K562 (cell line): ENCODE results near the gene MZB1. TPM values are rescaled to one million over a fixed set of nuclear protein-coding genes. Genes with fewer than 3 reads are reported as not detected.
A peak's percentile ranks its signal among the peaks of the same experiment; 100 is the strongest.

Experiments used
- ARID1B ChIP-seq: fragments of 450-650 bp; IDR thresholded peaks from 2 replicates; pipeline ENCODE4 v1.6.1; 2016; ENCODE audit warnings: antibody characterized with exemption, mild to moderate bottlenecking, inconsistent platforms
- DPF2 ChIP-seq: fragments of 450-650 bp; IDR thresholded peaks from 2 replicates; pipeline ENCODE4 v1.6.1; 2016
- FOXA1 ChIP-seq: fragments of 450-650 bp; IDR thresholded peaks from 2 replicates; pipeline ENCODE4 v1.6.1; 2016; ENCODE audit warnings: mild to moderate bottlenecking, borderline replicate concordance
- HLTF ChIP-seq: fragments of 450-650 bp; IDR thresholded peaks from 2 replicates; pipeline ENCODE4 v1.6.1; 2016
- HMGN3 ChIP-seq: IDR thresholded peaks from 2 replicates; pipeline ENCODE4 v1.6.1; 2011; ENCODE audit warnings: borderline replicate concordance, low read depth, mild to moderate bottlenecking, mixed read lengths, low read length; ENCODE audit not compliant: insufficient read length; ENCODE audit errors: extremely low read depth
- ILF3 ChIP-seq: fragments of 450-650 bp; IDR thresholded peaks from 2 replicates; pipeline ENCODE4 v1.6.1; 2018; ENCODE audit warnings: antibody characterized with exemption, mild to moderate bottlenecking, moderate library complexity, borderline replicate concordance
- MCM2 ChIP-seq: fragments of 450-650 bp; IDR thresholded peaks from 2 replicates; pipeline ENCODE4 v1.6.1; 2017; ENCODE audit warnings: low read depth, mild to moderate bottlenecking
- POLR2H ChIP-seq: IDR thresholded peaks from 2 replicates; pipeline ENCODE4 v1.6.1; 2016; ENCODE audit warnings: missing genetic modification characterization, low read depth, mild to moderate bottlenecking, control low read depth, missing compliant biosample characterization, moderate library complexity
- RFX5 ChIP-seq: IDR thresholded peaks from 2 replicates; pipeline ENCODE4 v1.6.1; 2011; ENCODE audit warnings: low read depth, mild to moderate bottlenecking, improper control_type of control experiment, low read length
- TAF1 ChIP-seq: IDR thresholded peaks from 2 replicates; pipeline ENCODE4 v1.6.1; 2011; ENCODE audit warnings: mild to moderate bottlenecking, low read length, moderate library complexity; ENCODE audit not compliant: insufficient read depth, control insufficient read depth, severe bottlenecking; ENCODE audit errors: extremely low read depth
- TBL1XR1 ChIP-seq, 2 experiments: IDR thresholded peaks; 2 replicates each; pipeline ENCODE4 v1.6.1; 2012; ENCODE audit warnings: improper control_type of control experiment in 2 of 2, low read length in 2 of 2, mild to moderate bottlenecking in 1 of 2
- YBX1 ChIP-seq: fragments of 450-650 bp; IDR thresholded peaks from 2 replicates; pipeline ENCODE4 v1.7.1; 2016; ENCODE audit warnings: mild to moderate bottlenecking
- ZNF146 ChIP-seq: IDR thresholded peaks from one replicate; pipeline ENCODE4 v1.6.1; 2018; ENCODE audit warnings: missing compliant biosample characterization; ENCODE audit not compliant: unreplicated experiment
- ZNF444 ChIP-seq: fragments of 250-450 bp; sonication (Bioruptor Pico); IDR thresholded peaks from 2 replicates; pipeline ENCODE4 v1.4.0; 2020; ENCODE audit warnings: mild to moderate bottlenecking, moderate library complexity
- polyA plus RNA-seq, 8 experiments: library from polyadenylated mRNA; depleted of rRNA in 4 of 8; stranded (reverse) in 5 of 8; unstranded in 3 of 8; fragments of >200 nt; fragmentation: Nextera tagmentation in 2 of 8; fragmentation: Illumina TruSeq in 1 of 8; extraction: Ambion mirVana in 2 of 8; extraction: Trizol in 1 of 8; gene quantifications; 2 replicates each; pipeline versions ENCODE4 v1.2.1 to v1.2.3, GENCODE V29; 2011 to 2014; ENCODE audit warnings: inconsistent platforms in 1 of 8, missing spikeins in 1 of 8
- total RNA-seq, 7 experiments: library from RNA; depleted of rRNA in 6 of 7; stranded (reverse); fragments of >200 nt in 6 of 7; fragmentation: Illumina TruSeq in 2 of 7; extraction: Trizol in 2 of 7; gene quantifications; 2 replicates each; pipeline versions ENCODE4 v1.2.1 to v1.2.3, GENCODE V29; 2011 to 2021; ENCODE audit warnings: low replicate concordance in 1 of 7
- TF ChIP-seq, protein P1 (sequence below): IDR thresholded peaks from 2 replicates; pipeline ENCODE4 v1.6.1; 2016; ENCODE audit warnings: missing genetic modification characterization, missing compliant biosample characterization
- TF ChIP-seq, protein P2 (sequence below): sonication (generic); formaldehyde crosslinking; IDR thresholded peaks from 2 replicates; pipeline ENCODE4 v1.8.1; 2023; ENCODE audit warnings: missing genetic modification reagents, mild to moderate bottlenecking, borderline replicate concordance
- TF ChIP-seq, protein P3 (sequence below): fragments of 450-650 bp; formaldehyde crosslinking; IDR thresholded peaks from 2 replicates; pipeline ENCODE4 v1.4.0; 2020; ENCODE audit warnings: mild to moderate bottlenecking, moderate library complexity
- TF ChIP-seq, protein P4 (sequence below): sonication (generic); formaldehyde crosslinking; IDR thresholded peaks from 2 replicates; pipeline ENCODE4 v1.8.0; 2022; ENCODE audit warnings: missing genetic modification reagents, mild to moderate bottlenecking, borderline replicate concordance

MZB1 gene
- total and polyA plus RNA-seq, 9 of the 15 experiments (the other 6 are each of a cell fraction or from before 2014, with no cell fraction given): 0.13 to 0.31 TPM; not detected in 7

DNA sequence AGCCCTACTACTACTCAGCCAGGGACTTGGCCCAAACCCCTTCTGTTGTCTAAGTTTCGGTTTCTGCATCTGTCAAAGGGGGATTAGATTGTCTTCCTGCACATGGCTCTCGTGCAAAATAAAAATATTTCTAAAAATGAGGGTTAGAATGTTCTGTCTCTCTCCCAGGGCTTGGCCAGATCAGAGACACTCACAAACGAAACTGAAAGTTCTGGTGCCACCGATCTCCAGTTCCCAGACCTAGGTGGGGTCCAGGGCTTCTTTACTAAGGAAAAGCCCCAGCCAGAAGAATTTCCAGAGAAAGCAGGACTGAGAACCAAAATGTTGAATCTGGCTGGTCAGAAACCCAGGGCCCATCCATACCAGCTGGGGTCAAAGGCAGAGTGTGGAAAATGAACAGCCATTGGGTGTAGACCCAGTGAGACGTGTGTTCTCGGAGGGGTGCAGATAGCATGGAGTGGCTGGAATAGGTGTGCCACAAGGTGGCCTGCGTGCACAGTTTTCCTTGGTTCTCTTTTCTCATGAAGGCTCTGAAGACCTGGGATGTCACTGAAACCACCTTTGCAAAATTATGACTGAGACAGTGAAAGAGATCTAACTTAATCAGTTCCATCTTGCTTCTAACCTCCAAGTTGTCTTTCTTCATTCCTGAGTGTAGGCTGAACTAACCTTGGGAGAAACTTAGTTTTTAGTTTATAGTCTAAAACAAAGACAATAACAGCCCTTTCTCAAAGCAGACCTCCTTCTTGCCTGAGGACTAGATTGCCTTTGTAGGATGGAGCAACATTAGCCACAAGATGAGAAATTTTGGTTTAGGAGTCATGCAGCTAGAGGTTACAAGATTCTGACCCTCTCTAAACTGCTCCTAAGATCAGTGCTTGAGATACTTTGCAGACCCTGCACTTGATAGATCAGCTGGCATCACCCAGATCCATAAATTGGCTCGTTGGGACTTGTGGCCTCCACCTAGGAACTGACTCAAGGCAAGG lies 4.4 kb downstream of the MZB1 start (continued):
- no peak for TF ChIP-seq FOXA1
- no peak for TF ChIP-seq HMGN3
- TF ChIP-seq, protein P1, sequence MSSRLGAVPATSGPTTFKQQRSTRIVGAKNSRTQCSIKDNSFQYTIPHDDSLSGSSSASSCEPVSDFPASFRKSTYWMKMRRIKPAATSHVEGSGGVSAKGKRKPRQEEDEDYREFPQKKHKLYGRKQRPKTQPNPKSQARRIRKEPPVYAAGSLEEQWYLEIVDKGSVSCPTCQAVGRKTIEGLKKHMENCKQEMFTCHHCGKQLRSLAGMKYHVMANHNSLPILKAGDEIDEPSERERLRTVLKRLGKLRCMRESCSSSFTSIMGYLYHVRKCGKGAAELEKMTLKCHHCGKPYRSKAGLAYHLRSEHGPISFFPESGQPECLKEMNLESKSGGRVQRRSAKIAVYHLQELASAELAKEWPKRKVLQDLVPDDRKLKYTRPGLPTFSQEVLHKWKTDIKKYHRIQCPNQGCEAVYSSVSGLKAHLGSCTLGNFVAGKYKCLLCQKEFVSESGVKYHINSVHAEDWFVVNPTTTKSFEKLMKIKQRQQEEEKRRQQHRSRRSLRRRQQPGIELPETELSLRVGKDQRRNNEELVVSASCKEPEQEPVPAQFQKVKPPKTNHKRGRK (tag): no peak
- TF ChIP-seq, protein P2, sequence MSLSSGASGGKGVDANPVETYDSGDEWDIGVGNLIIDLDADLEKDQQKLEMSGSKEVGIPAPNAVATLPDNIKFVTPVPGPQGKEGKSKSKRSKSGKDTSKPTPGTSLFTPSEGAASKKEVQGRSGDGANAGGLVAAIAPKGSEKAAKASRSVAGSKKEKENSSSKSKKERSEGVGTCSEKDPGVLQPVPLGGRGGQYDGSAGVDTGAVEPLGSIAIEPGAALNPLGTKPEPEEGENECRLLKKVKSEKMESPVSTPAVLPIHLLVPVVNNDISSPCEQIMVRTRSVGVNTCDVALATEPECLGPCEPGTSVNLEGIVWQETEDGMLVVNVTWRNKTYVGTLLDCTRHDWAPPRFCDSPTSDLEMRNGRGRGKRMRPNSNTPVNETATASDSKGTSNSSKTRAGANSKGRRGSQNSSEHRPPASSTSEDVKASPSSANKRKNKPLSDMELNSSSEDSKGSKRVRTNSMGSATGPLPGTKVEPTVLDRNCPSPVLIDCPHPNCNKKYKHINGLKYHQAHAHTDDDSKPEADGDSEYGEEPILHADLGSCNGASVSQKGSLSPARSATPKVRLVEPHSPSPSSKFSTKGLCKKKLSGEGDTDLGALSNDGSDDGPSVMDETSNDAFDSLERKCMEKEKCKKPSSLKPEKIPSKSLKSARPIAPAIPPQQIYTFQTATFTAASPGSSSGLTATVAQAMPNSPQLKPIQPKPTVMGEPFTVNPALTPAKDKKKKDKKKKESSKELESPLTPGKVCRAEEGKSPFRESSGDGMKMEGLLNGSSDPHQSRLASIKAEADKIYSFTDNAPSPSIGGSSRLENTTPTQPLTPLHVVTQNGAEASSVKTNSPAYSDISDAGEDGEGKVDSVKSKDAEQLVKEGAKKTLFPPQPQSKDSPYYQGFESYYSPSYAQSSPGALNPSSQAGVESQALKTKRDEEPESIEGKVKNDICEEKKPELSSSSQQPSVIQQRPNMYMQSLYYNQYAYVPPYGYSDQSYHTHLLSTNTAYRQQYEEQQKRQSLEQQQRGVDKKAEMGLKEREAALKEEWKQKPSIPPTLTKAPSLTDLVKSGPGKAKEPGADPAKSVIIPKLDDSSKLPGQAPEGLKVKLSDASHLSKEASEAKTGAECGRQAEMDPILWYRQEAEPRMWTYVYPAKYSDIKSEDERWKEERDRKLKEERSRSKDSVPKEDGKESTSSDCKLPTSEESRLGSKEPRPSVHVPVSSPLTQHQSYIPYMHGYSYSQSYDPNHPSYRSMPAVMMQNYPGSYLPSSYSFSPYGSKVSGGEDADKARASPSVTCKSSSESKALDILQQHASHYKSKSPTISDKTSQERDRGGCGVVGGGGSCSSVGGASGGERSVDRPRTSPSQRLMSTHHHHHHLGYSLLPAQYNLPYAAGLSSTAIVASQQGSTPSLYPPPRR (CRISPR knock-in tag): no peak
- no peak for TF ChIP-seq POLR2H (tag)
- no peak for TF ChIP-seq ZNF146 (CRISPR knock-in tag)
- no peak for TF ChIP-seq ARID1B
- TF ChIP-seq ZNF444: no peak
- TF ChIP-seq DPF2: no peak
- TF ChIP-seq MCM2: no peak
- no peak for TF ChIP-seq HLTF
- TF ChIP-seq, protein P3, sequence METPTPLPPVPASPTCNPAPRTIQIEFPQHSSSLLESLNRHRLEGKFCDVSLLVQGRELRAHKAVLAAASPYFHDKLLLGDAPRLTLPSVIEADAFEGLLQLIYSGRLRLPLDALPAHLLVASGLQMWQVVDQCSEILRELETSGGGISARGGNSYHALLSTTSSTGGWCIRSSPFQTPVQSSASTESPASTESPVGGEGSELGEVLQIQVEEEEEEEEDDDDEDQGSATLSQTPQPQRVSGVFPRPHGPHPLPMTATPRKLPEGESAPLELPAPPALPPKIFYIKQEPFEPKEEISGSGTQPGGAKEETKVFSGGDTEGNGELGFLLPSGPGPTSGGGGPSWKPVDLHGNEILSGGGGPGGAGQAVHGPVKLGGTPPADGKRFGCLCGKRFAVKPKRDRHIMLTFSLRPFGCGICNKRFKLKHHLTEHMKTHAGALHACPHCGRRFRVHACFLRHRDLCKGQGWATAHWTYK (CRISPR knock-in tag): no peak
- 0 out of 4 replicates have a peak, but pooled peaks of 1 of the 2 experiments have one; percentile 18 for TF ChIP-seq TBL1XR1 (IDR thresholded peaks at IDR 0.05; ENCODE audit: low read length in 2 of 2)
- no peak for TF ChIP-seq TAF1
- TF ChIP-seq, protein P4, sequence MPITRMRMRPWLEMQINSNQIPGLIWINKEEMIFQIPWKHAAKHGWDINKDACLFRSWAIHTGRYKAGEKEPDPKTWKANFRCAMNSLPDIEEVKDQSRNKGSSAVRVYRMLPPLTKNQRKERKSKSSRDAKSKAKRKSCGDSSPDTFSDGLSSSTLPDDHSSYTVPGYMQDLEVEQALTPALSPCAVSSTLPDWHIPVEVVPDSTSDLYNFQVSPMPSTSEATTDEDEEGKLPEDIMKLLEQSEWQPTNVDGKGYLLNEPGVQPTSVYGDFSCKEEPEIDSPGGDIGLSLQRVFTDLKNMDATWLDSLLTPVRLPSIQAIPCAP (CRISPR knock-in tag): no peak
- TF ChIP-seq RFX5: no peak
- no peak for TF ChIP-seq YBX1
- no peak for TF ChIP-seq ILF3
